ENCODE measurements around the gene STAP2. TPM values are rescaled to one million over a fixed set of nuclear protein-coding genes. Genes with fewer than 3 reads are reported as not detected.

The STAP2 gene
- total and polyA plus RNA-seq, 9 of the 15 experiments (the other 6 are each of a cell fraction or from before 2014, with no cell fraction given) = 1.2 to 9.8 (median 4.5) TPM

DNA sequence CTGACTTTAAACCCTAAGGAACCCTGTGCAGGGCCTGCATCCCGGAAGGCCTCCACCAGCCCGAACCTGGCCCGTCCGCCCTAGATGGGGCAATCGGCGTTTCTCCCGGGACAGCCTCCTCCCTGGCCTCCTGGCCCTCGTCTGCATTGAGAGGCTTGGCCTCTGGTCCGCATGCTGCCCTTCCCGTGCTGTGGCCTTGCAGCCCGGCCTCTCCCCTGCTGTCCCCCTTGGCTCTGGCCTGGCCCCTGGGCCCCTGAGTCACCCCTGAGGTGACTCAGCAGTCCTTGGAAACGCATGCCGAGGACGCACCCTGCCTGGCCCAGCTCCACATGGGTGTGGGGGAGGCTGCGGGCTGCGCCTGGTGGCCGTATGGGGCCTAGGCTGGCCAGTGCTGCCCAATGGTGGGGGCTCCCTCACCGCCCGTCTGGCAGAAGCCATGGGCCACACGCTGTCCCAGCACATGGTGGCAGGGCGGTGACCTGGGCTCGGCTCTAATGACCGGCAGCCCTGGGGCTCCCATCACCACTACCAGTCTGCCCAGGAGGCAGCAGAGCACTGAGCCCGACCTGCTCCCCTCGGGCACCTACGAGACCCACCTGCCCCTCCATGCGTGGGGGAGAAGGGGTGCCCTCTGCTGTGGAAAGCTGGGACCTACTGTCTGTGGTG lies 36.0 kb upstream of the STAP2 start (continued):
- TF ChIP-seq ZHX1 (conservative IDR thresholded peaks at IDR 0.05; ENCODE audit: low read length) (peak; percentile 26; the same call in 1 of the 2 replicates), HCFC1 (IDR thresholded peaks at IDR 0.05; ENCODE audit: low read depth, low read length) (peak; percentile 43), CEBPB (tag; IDR thresholded peaks at IDR 0.05) (peak; percentile 66), USF1 (CRISPR knock-in tag; IDR thresholded peaks at IDR 0.05) (peak; percentile 78), NFATC3 (IDR thresholded peaks at IDR 0.05) (no peak), JUNB (CRISPR knock-in tag; conservative IDR thresholded peaks at IDR 0.05) (peak; percentile 90), PHF21A (IDR thresholded peaks at IDR 0.05; ENCODE audit: borderline replicate concordance, low read depth) (peak; percentile 94), SRF (CRISPR knock-in tag; IDR thresholded peaks at IDR 0.05) (peak; percentile 50 to 69; a peak in 2 of 4 replicates), POLR2AphosphoS2 (IDR thresholded peaks at IDR 0.05; ENCODE audit: low read length) (no peak), VEZF1 (CRISPR knock-in tag; IDR thresholded peaks at IDR 0.05) (peak; percentile 88), MAFG (tag; conservative IDR thresholded peaks at IDR 0.05) (peak; percentile 99), EP300 (IDR thresholded peaks at IDR 0.05; ENCODE audit: low read length) (peak; percentile 90), GATAD2B (IDR thresholded peaks at IDR 0.05; ENCODE audit: borderline replicate concordance) (peak; percentile 66), TCFL5 (CRISPR knock-in tag; conservative IDR thresholded peaks at IDR 0.05) (peak; percentile 58; the same call in 1 of the 2 replicates), ZNF75A (CRISPR knock-in tag; IDR thresholded peaks at IDR 0.05) (peak; percentile 62; the same call in 1 of the 2 replicates), SIN3B (IDR thresholded peaks at IDR 0.05; ENCODE audit: low read depth) (no peak), PREB (CRISPR knock-in tag; IDR thresholded peaks at IDR 0.05) (no peak), RBFOX2 (IDR thresholded peaks at IDR 0.05; ENCODE audit: low read depth, low read length) (peak; percentile 92), ZNF23 (CRISPR knock-in tag; IDR thresholded peaks at IDR 0.05) (0 out of 2 replicates have a peak, but pooled peaks have one; percentile 17)
- TF ChIP-seq, protein P1, sequence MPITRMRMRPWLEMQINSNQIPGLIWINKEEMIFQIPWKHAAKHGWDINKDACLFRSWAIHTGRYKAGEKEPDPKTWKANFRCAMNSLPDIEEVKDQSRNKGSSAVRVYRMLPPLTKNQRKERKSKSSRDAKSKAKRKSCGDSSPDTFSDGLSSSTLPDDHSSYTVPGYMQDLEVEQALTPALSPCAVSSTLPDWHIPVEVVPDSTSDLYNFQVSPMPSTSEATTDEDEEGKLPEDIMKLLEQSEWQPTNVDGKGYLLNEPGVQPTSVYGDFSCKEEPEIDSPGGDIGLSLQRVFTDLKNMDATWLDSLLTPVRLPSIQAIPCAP (CRISPR knock-in tag; IDR thresholded peaks at IDR 0.05; ENCODE audit: borderline replicate concordance) = no peak
- TF ChIP-seq, protein P2, sequence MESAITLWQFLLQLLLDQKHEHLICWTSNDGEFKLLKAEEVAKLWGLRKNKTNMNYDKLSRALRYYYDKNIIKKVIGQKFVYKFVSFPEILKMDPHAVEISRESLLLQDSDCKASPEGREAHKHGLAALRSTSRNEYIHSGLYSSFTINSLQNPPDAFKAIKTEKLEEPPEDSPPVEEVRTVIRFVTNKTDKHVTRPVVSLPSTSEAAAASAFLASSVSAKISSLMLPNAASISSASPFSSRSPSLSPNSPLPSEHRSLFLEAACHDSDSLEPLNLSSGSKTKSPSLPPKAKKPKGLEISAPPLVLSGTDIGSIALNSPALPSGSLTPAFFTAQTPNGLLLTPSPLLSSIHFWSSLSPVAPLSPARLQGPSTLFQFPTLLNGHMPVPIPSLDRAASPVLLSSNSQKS (CRISPR knock-in tag; IDR thresholded peaks at IDR 0.05) = 0 out of 2 replicates have a peak, but pooled peaks have one; percentile 22
